SHP77 treated with DMSO at 0.1 percent for 48 hours (cell line): ENCODE measurements around the gene STARD7.
"Not testable (repeated sequence)": the region's sequence is repeated elsewhere in the genome, so short reads cannot be mapped to it uniquely, and the experiment has no call there.

Source experiments
- DNase-seq: peaks from one replicate; lab custom pipeline; 2025; lab: John Stamatoyannopoulos, UW

Gene STARD7

DNA sequence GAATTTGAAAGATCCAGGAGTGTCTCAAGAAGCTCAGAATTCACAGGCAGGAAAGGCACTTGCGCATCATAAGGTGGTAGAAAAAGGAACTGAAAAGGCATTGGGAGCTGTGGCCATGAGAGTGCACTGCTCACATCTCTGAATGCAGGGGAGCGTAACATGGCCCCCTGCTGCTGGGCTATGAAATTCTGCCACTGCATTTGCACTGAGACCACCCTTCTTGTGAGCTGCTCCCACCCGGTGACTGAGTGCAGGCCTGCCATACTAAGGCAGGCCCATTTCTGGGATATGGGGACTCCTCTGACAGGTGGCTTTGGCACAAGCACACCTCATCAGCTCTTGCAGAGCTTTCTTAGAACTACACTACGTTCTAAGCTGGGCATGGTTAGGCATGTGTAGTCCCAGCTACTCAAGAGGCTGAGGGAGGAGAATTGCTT, 25.3 kb upstream of the STARD7 start:
- no peak for DNase-seq

DNA sequence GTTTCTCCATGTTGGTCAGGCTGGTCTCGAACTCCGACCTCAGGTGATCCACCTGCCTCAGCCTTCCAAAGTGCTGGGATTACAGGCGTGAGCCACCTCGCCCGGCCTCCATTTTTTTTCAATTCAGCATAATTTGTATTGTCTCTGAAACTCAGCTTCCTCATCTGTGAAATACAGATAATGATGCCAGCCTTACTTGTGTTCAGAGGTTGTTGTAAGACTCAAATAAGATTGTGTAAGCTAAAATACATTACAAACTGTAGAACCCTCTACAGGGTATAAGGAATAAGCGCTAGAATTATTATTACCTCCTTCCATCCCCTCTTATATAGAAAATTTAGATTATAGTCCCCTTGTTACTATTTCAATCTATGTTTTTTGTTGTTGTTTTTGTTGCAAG, 24.8 kb upstream of the STARD7 start:
- DNase-seq: no peak

DNA sequence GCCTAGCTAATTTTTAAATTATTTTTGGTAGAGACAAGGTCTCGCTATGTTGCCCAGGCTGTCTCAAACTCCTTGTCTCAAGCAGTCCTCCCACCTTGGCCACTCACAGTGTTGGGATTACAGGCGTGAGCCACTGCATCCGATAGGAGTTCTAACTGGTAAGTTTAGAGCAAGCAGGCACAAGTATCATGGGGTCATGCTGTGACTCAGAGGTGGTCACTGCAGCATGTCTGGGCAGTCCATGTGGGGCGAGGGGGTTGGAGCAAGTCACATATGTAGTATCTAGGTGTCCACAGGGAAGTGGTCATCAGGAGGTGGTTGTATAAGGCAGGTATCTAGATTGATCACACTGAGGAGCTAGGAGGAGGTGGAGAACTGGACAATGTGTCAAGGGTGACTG, 22.7 kb upstream of the STARD7 start:
- no peak for DNase-seq

DNA sequence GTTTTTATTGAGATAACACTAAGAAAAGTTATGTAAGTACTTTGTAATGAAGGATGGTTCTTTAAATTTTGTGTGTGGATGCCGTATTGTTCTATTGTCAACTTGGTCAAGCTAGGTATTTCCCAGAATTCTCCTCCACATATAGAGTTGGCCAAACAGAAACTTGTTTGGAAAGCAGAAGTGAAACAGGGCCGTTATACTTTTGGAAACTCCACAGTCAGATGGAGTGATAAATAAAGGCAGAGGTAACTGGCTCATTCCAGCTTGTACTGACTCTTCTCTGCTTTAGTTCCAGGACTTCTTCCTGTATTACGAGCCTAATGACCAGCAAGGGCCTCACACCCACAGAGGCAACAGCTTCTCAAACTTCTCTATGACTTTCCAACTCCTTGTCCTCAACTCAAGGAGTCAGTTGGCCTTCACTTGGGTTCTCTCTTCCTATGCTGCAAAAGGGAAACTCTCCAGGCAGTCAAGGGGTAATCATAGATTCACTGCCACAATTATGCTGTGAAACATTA, 16.4 kb upstream of the STARD7 start:
- no peak for DNase-seq

DNA sequence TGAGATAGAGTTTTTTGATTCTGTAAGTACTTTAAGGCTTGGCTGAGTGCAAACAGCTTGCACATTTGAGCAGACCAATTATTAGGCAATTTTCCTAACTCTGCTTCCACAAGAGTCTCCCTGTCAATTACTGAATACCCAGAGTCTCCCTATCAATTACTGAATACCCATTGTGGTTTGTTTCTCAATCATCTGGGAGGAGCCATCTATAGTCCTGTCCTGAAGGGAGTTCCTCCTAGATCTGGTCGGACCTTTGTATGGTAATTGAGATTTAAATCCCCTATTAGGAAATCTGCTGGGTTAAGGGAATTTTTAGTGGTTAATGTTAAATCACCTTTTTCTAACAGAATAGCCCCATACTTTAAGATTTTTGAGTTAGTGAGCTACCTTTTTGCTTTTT, 12.5 kb upstream of the STARD7 start:
- not testable (repeated sequence) for DNase-seq

DNA sequence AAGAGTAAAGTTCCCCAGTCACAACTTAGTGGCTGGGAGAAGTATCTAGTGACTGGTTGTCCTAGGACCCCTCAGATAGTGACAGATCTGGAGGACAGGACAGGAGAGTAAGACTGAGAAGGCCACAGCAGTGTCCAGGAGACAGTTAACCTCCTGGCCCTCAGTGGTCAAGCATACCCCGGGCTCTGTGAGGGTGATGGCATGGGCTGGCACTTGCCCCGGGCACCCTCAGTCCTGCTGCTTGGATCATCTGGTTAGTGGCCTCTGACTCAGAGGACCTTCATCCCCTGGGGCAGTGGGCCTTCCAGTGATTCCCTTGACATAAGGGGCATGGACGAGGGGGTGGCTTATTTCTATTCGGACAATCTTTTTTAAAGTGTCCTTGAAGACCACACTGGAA, 11.3 kb upstream of the STARD7 start:
- DNase-seq: not testable (repeated sequence)

DNA sequence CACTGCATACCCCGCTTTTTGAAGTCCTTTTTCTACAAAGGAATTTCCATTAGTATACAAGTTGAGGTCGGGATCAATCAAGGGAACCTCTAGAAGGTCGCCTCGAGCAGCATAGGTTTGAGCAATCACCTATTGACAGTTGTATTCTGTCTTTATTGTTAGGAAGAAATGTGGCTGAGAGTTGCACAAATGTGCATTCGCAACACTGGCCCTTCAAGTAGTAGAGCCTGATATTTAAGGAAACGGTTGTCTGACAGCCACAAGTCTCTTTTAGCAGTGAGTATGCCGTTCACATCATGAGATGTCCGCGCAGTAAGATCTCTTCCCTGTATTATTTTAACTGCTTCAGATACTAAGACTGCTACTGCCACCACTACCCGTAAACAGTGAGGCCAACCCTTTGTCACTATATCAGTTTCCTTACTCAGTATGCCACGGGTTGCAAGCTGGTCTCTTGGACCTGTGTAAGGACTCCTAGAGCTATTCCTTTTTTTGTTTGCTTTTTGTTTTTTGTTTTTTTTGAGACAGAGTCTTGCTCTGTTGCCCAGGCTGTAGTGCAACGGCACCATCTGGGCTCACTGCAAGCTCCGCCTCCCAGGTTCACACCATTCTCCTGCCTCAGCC, 10.0 kb upstream of the STARD7 start:
- DNase-seq: no peak

DNA sequence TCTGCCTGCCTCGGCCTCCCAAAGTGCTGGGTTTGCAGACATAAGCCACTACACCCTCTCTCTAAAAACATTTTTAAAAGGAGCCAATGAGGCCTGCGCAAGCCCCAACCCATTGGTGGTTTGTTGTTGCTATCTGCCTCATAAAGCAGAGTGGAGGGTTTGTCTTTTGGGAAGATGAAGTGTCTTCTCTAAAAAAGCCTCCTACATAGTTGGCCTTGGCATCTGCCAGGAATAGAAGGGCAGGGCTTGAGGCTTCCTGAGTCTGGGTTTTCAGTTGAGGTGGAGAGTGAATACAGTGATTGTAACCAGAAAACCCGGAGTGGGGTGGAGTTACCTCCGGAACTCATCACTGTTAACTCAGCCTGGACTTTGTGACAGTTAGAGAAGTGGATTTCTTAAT, 5.9 kb upstream of the STARD7 start:
- DNase-seq: no peak

DNA sequence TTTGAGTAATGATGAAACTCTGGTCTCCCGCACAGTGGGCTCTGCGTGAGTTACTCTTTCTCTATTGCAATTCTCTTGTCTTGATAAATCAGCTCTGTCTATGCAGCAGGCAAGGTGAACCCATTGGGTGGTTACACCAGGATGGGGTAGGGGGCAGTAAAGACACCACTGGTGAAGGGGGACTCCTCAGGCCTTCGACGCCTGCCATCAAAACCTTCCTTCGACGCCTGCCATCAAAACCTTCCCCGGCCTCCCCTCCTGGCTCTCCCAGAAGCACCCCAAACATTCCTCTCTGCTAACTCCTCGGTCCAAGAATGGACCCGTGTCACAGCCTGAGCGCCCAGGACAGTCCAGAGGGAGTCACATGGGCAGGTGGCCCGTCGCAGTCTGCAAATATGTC, 4.8 kb upstream of the STARD7 start:
- DNase-seq: no peak

DNA sequence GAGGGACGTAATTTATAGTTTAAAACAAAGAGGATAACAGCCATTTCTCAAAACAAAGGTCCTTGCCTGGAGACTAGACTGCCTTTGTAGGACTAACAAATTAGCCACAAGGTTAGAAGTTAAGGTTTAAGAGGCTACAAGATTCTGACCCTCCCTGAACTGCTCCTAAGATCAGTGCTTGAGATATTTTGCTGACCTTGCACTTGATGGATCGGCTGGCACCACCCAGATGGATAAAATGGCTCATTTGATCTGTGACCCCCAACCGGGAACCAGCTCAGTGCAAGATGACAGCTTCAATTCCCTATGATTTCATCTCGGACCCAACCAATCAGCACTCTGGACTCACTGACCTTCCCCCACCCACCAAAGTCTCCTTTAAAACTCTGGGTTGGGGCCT, 3.7 kb upstream of the STARD7 start:
- DNase-seq: no peak

DNA sequence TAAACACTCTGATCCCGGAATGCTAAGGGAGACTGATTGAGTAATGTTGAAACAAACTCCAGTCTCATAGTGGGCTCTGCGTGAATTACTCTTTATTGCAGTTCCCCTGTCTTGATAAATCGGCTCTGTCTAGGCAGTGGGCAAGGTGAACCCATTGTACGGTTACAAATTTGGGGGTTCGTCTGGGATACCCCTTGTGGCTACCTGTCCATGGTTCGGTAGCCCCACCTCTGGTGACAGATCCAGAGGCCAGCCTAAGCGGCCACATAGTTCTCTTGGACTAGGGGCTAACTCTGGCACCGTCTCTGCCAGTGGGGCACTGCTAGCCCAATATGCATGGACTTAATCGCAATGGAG, 1.1 kb upstream of the STARD7 start:
- DNase-seq: no peak

DNA sequence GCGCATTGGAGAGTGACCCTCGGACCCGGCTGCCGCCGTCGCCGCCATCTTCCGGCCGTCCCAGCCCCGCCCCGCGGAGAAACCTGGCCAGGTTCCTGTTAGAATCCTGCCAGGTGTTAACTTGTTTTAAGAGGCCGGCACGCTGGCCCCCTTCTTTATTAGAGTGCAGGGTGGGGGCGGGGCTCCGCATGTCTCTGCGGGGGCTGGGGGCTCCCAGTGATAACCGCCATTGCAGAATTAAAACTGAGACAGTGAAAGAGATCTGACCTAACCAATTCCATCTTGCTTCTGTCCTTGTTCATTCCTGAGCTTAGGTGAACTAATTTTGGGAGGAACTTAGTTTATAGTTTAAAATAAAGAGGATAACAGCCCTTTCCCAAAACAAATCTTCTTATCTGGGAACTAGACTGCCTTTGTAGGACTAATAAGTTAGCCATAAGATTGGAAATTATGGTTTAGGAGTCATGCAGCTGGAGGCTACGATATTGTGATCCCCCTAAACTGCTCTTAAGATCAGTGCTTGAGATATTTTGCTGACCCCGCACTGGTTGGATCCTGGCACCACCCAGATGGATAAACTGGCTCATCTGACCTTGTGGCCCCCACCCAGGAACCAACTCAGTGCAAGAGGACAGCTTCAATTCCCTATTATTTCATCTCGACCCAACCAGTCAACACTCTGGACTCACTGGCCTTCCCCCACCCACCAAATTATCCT, 543 bp upstream of the STARD7 start:
- no peak for DNase-seq

DNA sequence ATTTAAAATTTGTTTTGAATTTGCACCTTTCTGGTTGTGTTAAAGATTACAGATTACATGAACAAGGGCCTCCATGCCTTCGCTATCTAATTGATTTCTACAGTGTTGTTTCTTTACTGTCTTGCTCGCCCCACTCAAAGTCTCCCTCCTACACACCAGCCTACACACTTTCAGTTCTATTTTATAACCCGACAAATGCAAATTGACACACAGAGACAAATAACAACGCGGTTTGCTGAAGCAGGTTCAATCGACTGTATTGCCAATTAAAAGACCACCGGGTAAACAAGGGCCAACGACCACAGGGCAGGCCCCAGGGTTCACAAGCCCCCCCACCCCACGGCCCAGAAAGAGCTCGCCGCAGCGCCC, 869 bp downstream of the STARD7 start:
- no peak for DNase-seq

DNA sequence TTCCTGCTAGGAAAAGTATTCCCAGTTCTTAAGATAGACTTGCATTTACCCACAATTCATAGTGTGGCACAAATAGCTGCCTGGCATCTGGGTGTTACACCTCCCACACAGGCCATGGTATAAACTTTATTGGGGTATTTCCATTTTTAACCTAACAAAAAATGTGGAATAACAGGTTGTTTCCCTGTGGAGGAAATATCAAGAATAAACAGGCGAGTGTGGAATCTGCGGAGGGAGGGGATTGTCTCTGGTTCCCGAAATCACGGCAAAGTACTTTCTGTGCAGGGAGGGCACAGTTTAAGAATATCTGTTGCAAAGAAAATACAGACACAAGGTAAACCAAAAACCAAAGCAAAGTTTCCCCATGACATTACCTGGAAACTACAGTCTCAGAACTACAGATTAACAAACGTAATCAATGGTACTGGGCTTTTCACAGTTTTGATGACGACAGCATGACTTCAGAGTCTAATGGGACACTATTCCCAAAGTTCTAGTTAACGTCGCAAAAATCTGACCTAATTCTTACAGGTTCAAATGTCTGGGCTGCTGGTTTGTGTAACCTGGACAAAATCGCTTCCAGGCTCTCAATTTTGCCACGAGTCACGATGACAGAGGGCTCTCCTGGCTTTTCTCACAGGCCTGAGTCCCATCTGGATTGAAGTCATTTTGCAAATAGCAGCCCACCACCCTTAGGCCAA, 1.4 kb downstream of the STARD7 start:
- DNase-seq: no peak

DNA sequence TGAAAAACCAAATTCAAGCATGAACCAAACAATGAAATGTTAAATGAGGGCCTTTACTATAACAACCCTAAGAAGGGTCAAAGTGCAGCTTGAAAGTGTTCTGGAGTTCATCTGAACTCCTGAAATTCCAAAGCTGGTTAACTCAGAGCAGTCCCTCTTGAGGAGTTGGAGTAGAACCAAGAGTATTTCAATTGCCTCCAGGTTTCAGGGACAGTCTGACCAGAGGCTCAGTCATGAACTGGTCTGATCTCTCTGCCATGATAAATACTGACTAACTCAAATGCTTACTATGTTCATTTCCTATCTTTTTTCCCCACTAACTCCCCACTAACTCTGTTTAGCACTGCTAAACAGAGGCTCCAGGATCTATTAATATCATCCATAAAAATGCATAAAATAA, 2.7 kb downstream of the STARD7 start:
- no peak for DNase-seq

DNA sequence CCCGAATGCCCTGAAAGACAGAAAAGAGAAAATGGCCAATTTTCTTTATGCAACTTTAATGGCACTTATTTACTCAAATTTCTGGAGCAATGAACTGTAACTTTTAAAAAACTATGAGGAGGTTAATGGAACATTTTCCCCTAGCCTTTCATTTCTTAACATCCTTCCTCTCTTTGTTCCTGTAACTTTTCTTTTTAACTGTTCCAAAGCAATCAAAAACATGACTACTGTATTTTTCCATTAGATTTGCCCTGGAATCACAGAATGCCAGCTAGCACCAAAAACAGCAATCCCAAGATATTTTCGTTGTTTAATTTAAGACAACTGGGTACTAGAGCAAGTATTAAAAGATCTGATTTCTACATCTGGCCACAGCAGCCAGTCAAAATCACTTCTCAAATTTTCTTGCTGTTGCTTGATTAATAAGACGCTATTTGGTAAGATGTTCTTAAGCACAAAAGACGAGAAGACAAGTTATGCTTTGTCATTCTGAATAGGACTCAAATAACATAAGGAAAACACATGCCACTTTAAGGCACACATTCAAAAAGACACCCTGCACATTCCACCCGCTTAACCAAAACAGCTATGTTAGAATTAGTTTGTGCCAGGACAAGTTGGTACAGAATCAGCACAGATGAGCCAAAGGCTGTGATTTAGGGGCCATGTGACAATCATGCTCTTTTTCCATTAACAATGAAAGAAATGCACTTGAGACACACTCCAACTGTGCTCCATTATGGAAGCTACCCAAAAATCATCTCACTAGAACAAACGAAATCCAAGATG, 3.6 kb downstream of the STARD7 start:
- no peak for DNase-seq

DNA sequence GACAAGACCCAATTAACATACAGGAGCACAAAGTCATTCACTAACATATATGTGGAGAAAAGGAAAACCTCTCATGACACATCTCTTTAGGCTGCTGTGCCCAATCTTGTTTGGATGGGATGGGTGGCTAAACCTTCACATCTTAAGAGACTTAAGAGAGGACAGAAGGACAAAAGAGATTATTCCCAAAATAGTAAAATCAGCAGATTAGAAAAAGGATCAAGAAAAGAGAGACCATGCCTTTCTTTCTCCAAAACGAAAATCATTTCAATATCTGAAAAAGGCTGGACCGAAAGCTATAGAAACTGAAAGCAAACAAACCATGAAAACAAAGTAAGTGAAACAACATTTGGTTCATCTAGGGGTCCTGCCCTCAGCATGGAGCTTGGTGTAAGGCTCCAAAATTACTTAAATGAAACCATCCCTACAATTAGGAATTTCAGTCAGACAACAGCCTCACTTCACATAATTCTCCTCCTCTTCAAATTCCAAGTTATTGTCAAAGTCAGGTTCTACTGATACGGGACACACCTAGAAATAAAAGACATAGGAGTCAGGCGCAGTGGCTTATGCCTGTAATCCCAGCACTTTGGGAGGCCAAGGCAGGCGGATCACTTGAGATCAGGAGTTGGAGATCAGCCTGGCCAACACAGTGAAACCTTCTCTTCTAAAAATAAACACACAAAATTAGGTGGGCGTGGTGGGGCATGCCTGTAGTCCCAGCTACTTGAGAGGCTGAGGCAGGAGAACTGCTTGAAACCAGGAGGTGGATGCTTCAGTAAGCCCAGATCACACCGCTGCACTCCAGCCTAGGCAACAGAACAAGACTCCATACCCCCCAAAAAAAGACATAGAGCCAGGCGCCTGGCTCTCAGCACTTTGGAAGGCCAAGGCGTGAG, 5.2 kb downstream of the STARD7 start:
- no peak for DNase-seq

DNA sequence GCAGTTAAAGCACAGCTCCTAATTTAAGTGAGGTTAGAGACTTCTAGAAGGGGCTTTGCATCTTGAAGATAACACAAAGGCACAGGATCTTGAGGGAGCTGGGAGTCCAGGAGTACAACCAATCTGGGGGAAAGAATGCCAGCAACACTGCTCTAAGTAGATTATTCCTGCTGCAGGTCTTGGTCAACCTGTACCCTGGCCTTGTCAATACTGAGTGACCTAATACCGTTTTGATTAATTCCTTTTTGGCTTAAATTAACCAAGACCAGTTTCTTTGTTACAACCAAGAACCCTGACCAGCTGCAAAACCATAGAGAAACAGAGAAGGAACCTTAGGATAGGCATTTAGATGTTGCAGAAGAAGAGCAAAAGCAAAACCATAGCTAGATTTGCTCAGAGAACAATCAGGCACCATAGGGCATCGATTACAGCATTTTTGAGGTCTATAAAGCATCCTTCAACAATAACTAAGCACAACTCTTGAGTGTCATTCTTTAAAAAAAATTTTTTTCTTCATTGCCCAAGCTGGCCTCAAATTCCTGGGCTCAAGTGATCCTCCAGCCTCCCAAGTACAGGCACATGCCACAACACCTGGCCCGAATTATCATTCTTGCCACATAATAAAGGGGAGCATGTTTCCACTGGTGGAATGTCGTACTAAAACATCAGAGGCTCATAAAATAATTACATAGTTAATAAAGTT, 6.3 kb downstream of the STARD7 start:
- no peak for DNase-seq

DNA sequence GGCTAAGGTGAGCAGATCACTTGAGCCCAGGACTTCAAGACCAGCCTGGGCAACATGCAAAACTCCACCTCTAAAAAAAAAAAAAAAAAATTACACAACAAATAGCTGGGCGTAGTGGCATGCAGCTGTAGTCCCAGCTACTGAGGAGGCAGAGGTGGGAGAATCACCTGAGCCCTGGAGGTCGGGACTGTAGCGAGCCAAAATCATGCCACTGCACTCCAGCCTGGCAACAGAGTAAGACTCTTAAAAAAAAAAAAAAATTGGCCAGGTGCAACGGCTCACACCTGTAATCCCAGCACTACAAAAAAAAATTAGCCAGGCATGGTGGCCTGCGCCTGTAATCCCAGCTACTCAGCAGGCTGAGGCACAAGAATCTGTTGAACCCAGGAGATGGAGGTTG, 7.3 kb downstream of the STARD7 start:
- no peak for DNase-seq

DNA sequence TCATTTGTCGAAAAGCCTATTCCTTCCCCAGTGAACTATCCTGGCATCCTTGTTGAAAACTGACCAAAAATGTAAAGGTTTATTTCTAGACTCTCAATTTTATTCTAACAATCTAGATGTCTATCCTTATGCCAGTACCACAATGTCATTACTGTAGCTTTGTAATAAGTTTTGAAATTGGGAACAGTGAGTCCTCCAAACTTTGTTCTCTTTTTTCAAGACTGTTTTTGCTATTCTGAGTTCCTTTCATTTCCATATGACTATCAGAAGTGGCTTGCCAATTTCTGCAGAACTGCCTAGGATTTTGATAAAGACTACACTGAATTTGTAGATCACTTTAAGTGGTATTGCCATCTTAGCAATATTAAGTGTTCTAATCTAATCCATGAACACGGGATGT, 9.7 kb downstream of the STARD7 start:
- no peak for DNase-seq
